Dendritic cell treated with granulocyte-macrophage colony-stimulating factor and Interleukin-4, amounts not matched to agents 40 ng/mL and 50 ng/mL, for 4 days (primary cell): ENCODE results near the gene ELOB.
"Not testable (repeated sequence)": the region's sequence is repeated elsewhere in the genome, so short reads cannot be mapped to it uniquely, and the experiment has no call there.

ENCODE experiments used
- H3K27ac Mint-ChIP-seq: one replicate; pipeline ENCODE4 v1.8.0; 2022; ENCODE audit warnings: mild to moderate bottlenecking, mixed read lengths
- H3K27me3 Mint-ChIP-seq: one replicate; pipeline ENCODE4 v1.8.0; 2022; ENCODE audit warnings: mild to moderate bottlenecking, mixed read lengths
- H3K36me3 Mint-ChIP-seq: one replicate; pipeline ENCODE4 v1.8.0; 2022; ENCODE audit warnings: low read depth, mixed read lengths
- H3K4me1 Mint-ChIP-seq: one replicate; pipeline ENCODE4 v1.8.0; 2022; ENCODE audit warnings: low read depth, mixed read lengths
- H3K4me3 Mint-ChIP-seq: one replicate; pipeline ENCODE4 v1.8.0; 2022; ENCODE audit warnings: mild to moderate bottlenecking, moderate library complexity, mixed read lengths
- H3K9me3 Mint-ChIP-seq: one replicate; pipeline ENCODE4 v1.8.0; 2022; ENCODE audit warnings: mixed read lengths
- intact Hi-C: fragments of 100-400 bp; cut with micrococcal nuclease; formaldehyde crosslinking; loops from one replicate; pipeline ENCODE4 v1.15.0; 2022

Gene ELOB

GRCh38 chr16:2736476-2737237 lies 40.4 kb downstream of the ELOB start:
- intact Hi-C loops = no loop called here
- Mint-ChIP-seq H3K4me1 (peaks cover 7% of the 10 kb centered on the region), H3K36me3 (no peaks in the 10 kb centered on the region), H3K27ac (peak overlapping the region; percentile 54), H3K27me3 (peaks cover 5% of the 10 kb centered on the region), H3K9me3 (no peaks in the 10 kb centered on the region), H3K4me3 (no peak overlapping the region)

GRCh38 chr16:2734844-2735515 lies 42.1 kb downstream of the ELOB start:
- Mint-ChIP-seq H3K4me3 (no peak overlapping the region), H3K27ac (no peak overlapping the region), H3K36me3 (no peaks in the 10 kb centered on the region), H3K4me1 (no peaks in the 10 kb centered on the region), H3K9me3 (no peaks in the 10 kb centered on the region), H3K27me3 (peaks cover 1% of the 10 kb centered on the region)
- intact Hi-C loops = no loop called here

- no peaks in the 10 kb centered on the region for H3K9me3 Mint-ChIP-seq
- H3K4me3 Mint-ChIP-seq = no peak overlapping the region
- no peak overlapping the region for H3K27ac Mint-ChIP-seq
- peaks cover 14% of the 10 kb centered on the region for H3K27me3 Mint-ChIP-seq
- H3K4me1 Mint-ChIP-seq = peaks cover 4% of the 10 kb centered on the region
- no peaks in the 10 kb centered on the region for H3K36me3 Mint-ChIP-seq
- intact Hi-C loops = no loop called here
Measured at GRCh38 chr16:2728034-2728433, 49.0 kb downstream of the ELOB start.

- H3K36me3 Mint-ChIP-seq = no peaks in the 10 kb centered on the region
- intact Hi-C loops = no loop called here
- no peaks in the 10 kb centered on the region for H3K9me3 Mint-ChIP-seq
- no peak overlapping the region for H3K27ac Mint-ChIP-seq
- peaks cover 14% of the 10 kb centered on the region for H3K27me3 Mint-ChIP-seq
- H3K4me1 Mint-ChIP-seq = peaks cover 5% of the 10 kb centered on the region
- H3K4me3 Mint-ChIP-seq = no peak overlapping the region
Measured at GRCh38 chr16:2726923-2727322, 50.2 kb downstream of the ELOB start.

- no peaks in the 10 kb centered on the region for H3K9me3 Mint-ChIP-seq
- H3K27ac Mint-ChIP-seq = no peak overlapping the region
- no peaks in the 10 kb centered on the region for H3K36me3 Mint-ChIP-seq
- peaks cover 9% of the 10 kb centered on the region for H3K4me1 Mint-ChIP-seq
- H3K4me3 Mint-ChIP-seq = no peak overlapping the region
- intact Hi-C loops = no loop called here
- H3K27me3 Mint-ChIP-seq = peaks cover 14% of the 10 kb centered on the region
Measured at GRCh38 chr16:2724816-2725348, 52.2 kb downstream of the ELOB start.

GRCh38 chr16:2724088-2724676 lies 52.9 kb downstream of the ELOB start:
- Mint-ChIP-seq H3K27ac (no peak overlapping the region), H3K36me3 (no peaks in the 10 kb centered on the region)
- intact Hi-C loops = no loop called here

GRCh38 chr16:2721634-2722173 lies 55.4 kb downstream of the ELOB start:
- intact Hi-C loops = loop anchor here (2.0 kb wide), 1 partner anchor 31 kb away; the partner anchor contains the start of gene SRRM2
- Mint-ChIP-seq H3K4me3 (peak overlapping the region; percentile 42), H3K4me1 (peaks cover 10% of the 10 kb centered on the region), H3K27me3 (peaks cover 19% of the 10 kb centered on the region)
- H3K36me3 Mint-ChIP-seq, H3K27ac Mint-ChIP-seq, H3K9me3 Mint-ChIP-seq: not testable (repeated sequence)

More at GRCh38 chr16:2724088-2724676, 52.9 kb downstream of the ELOB start:
- no peak overlapping the region for H3K4me3 Mint-ChIP-seq
- H3K27me3 Mint-ChIP-seq = peaks cover 14% of the 10 kb centered on the region
- no peaks in the 10 kb centered on the region for H3K9me3 Mint-ChIP-seq
- H3K4me1 Mint-ChIP-seq = peaks cover 10% of the 10 kb centered on the region
